Vagina (tissue), 2 donors: ENCODE results near the gene GALNT17.

Experiments used
- POLR2A ChIP-seq, 2 donors: fragments of 450-650 bp; IDR thresholded peaks; one replicate each; pipeline ENCODE4 v1.6.1; 2017; ENCODE audit warnings: antibody characterized with exemption in 2 of 2, mild to moderate bottlenecking in 2 of 2, moderate library complexity in 2 of 2
- POLR2AphosphoS5 ChIP-seq, 2 donors: sonication (generic); formaldehyde crosslinking; IDR thresholded peaks; one replicate each; pipeline ENCODE4 v1.9.0; 2017; ENCODE audit warnings: antibody characterized with exemption in 2 of 2, mild to moderate bottlenecking in 2 of 2, low read depth in 1 of 2; ENCODE audit not compliant: insufficient read depth in 1 of 2

- TF ChIP-seq POLR2A (IDR thresholded peaks at IDR 0.05) (no peak), POLR2AphosphoS5 (IDR thresholded peaks at IDR 0.05; ENCODE audit: insufficient read depth in 1 of 2, low read depth in 1 of 2) (no peak)
Measured at GRCh38 chr7:71712653-71713180, 580.8 kb downstream of the GALNT17 start.
